ENCODE data around the gene AGER.
A peak's percentile ranks its signal among the peaks of the same experiment; 100 is the strongest.

The AGER gene

DNA sequence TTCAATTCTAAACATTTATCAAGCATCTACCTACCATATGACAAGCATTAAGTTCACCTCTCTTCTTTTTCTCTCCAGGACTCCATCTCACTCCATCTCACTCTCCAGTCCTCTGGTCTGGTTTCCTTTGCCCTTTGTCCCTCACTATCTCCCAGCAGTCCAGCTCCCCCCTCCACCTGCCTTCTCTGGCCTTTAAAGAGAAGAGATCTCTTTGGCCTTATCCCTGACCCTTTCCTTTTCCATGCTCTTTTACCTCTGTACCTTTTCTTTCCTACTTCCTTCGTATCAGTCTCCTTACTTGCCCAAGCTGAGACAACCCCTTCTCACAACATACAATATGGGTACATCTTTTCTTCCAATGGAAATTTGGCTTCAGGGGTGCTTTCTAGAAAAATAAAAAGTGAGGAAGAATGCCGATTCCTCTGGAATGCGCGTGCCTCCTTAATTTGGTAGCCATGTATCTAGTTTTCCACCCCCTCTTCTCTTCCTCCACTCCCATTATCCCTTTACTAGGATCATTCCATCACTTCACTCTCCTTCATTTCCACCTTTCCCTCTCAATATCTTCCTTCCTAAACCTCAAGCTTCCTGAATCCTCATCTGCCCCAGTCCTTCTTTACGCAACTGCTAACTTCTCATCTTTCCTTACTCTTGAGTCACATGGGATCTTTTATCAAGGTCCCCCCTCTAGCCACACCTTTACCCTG lies 7.4 kb downstream of the AGER start:
- Mint-ChIP-seq H3K4me3 (peak overlapping the region; percentile 93), H3K9me3 (no peaks in the 10 kb centered on the region), H3K36me3 (ENCODE audit: low read depth) (peaks cover 23% of the 10 kb centered on the region), H3K27me3 (ENCODE audit: low read depth, poor library complexity) (no peaks in the 10 kb centered on the region), H3K27ac (peak overlapping the region; percentile 90), H3K4me1 (peaks cover 80% of the 10 kb centered on the region)
- TF ChIP-seq, protein P1, sequence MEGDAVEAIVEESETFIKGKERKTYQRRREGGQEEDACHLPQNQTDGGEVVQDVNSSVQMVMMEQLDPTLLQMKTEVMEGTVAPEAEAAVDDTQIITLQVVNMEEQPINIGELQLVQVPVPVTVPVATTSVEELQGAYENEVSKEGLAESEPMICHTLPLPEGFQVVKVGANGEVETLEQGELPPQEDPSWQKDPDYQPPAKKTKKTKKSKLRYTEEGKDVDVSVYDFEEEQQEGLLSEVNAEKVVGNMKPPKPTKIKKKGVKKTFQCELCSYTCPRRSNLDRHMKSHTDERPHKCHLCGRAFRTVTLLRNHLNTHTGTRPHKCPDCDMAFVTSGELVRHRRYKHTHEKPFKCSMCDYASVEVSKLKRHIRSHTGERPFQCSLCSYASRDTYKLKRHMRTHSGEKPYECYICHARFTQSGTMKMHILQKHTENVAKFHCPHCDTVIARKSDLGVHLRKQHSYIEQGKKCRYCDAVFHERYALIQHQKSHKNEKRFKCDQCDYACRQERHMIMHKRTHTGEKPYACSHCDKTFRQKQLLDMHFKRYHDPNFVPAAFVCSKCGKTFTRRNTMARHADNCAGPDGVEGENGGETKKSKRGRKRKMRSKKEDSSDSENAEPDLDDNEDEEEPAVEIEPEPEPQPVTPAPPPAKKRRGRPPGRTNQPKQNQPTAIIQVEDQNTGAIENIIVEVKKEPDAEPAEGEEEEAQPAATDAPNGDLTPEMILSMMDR (IDR thresholded peaks at IDR 0.05), result no peak
- no peak for DNase-seq

DNA sequence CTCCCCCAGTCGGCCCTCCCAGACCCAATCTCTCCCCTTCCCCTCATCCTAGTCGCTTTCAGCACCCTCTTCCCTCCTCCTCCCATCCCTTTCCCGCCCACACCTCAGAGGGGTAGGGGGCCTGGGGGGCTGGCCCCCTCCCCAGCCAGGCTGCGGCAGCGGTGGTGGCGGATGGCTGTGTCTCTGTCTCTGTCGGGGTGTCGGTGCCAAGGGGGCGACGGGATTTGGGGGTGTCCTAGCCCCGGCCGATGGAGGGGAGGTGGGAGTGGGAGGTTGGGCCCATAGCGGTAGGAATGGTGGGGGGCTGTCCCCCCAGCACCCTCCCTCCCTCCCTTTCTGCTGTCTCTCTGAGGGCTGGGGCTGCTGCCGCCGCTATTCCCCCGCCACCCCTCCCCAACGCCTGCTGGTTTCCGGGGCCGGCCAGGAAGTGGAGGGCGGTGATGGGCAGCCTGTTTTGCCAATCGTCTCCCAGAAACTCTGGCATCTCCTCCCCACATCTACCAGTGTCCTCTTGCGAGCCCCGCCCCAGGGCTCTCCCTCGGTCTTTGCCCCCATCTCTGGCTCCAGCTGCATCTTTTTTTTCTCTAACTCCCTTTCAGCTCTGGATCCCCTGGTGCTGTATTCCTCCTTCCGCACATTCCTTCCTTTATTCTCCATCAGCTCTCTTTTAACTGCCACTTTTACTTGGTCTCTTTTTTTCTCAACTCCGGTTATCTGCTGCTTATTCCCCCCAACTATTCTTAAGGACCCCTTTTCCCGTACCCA lies 8.2 kb downstream of the AGER start, which contains the start of gene AGPAT1:
AGPAT1 (minus strand) TSS at position 374 of the 765 bp plus-strand sequence. CDS start 4,588 bp downstream, outside the sequence.
- no peaks in the 10 kb centered on the region for H3K27me3 Mint-ChIP-seq (ENCODE audit: low read depth, poor library complexity)
- no peaks in the 10 kb centered on the region for H3K9me3 Mint-ChIP-seq
- peak; percentile 99 for DNase-seq
- H3K4me1 Mint-ChIP-seq, result peaks cover 72% of the 10 kb centered on the region
- peak within 1 kb of the TSS; percentile 90 for H3K27ac Mint-ChIP-seq
- TF ChIP-seq, protein P1 (IDR thresholded peaks at IDR 0.05), result no peak
- peak within 1 kb of the TSS; percentile 93 for H3K4me3 Mint-ChIP-seq
- H3K36me3 Mint-ChIP-seq (ENCODE audit: low read depth), result peaks cover 23% of the 10 kb centered on the region

DNA sequence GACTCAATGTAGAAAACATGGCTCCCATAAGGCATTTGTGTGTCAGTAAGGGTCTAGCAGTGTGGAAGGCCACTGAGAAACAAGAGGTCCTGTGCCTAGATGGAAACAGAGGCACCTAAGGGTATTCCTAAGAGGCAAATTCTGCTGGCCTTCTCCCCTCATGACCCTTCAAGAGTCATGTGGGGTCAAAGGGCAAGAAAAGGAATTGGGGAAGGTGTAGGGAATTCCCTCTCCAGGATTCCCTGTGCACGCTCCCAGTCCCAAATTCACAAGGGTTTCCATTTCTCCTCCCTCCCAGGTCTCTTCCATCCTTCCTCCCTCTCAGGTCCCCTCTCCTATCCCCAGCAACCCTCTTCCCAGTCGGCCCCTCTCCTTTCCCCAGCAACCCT lies 8.7 kb downstream of the AGER start:
- peak overlapping the region; percentile 93 for H3K4me3 Mint-ChIP-seq
- no peaks in the 10 kb centered on the region for H3K9me3 Mint-ChIP-seq
- no peak for DNase-seq
- TF ChIP-seq, protein P1 (IDR thresholded peaks at IDR 0.05), result no peak
- H3K27ac Mint-ChIP-seq, result no peak overlapping the region
- no peaks in the 10 kb centered on the region for H3K27me3 Mint-ChIP-seq (ENCODE audit: low read depth, poor library complexity)
- peaks cover 66% of the 10 kb centered on the region for H3K4me1 Mint-ChIP-seq
- H3K36me3 Mint-ChIP-seq (ENCODE audit: low read depth), result peaks cover 23% of the 10 kb centered on the region

DNA sequence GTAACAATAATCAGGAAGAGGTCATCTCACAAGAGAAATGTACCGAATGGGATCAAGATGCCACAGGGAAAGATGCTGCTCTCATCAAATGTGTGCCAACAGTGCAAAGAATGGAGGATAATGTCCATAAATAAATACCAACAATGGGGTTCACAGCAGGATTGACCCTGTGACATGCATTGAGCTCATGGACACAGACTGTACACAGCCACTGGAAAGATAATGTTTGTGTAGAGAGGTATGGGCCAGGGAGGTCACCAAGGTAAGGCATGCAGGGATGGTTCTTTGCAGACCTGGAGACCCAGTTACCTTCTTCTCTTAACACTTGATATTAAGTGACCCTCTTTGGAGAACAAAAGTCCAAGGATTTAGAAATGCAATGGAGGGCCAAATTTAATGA lies 9.6 kb downstream of the AGER start:
- peaks cover 57% of the 10 kb centered on the region for H3K4me1 Mint-ChIP-seq
- DNase-seq, result no peak
- TF ChIP-seq, protein P1 (IDR thresholded peaks at IDR 0.05), result no peak
- no peaks in the 10 kb centered on the region for H3K27me3 Mint-ChIP-seq (ENCODE audit: low read depth, poor library complexity)
- peaks cover 29% of the 10 kb centered on the region for H3K36me3 Mint-ChIP-seq (ENCODE audit: low read depth)
- no peaks in the 10 kb centered on the region for H3K9me3 Mint-ChIP-seq
- H3K4me3 Mint-ChIP-seq, result peak overlapping the region; percentile 93
- no peak overlapping the region for H3K27ac Mint-ChIP-seq

DNA sequence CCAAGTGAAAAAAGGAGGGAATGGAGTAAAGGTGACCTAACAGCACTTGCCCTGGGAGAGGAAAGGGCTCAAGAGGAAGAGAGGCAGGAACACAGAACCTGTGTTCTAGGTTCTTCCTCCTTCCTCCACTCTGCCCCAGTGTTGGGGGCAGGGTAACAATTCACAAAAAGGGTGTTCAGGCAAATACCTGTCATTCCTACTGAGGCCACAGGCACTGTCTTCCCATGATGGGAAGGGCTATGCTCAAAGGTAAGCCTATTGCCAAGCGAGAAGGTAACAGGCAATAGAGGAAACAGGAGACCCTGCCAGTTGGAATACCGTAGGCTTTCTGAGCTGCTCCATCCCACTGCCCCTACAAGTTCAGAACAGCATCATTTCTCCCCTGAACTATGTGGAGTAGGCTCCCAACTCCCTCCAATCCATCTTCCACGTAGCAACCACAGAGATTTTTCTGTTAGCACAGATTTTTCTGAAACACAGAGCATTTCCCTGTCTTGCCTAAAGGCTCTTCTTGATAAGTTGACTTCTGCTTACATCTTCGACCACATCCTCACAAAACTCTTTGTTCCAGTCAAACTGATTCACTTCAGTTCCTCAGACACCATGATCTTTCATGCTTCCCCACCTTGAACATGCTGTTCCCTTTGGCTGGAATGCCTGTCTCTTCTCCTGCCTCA lies 10.9 kb downstream of the AGER start:
- H3K4me1 Mint-ChIP-seq, result peaks cover 49% of the 10 kb centered on the region
- no peak overlapping the region for H3K4me3 Mint-ChIP-seq
- no peak for DNase-seq
- H3K9me3 Mint-ChIP-seq, result no peaks in the 10 kb centered on the region
- TF ChIP-seq, protein P1 (IDR thresholded peaks at IDR 0.05), result no peak
- H3K36me3 Mint-ChIP-seq (ENCODE audit: low read depth), result peaks cover 34% of the 10 kb centered on the region
- peak overlapping the region; percentile 3 for H3K27ac Mint-ChIP-seq
- no peaks in the 10 kb centered on the region for H3K27me3 Mint-ChIP-seq (ENCODE audit: low read depth, poor library complexity)
